ENCODE measurements around the gene TUBA3D.
"Not testable (repeated sequence)": the region's sequence is repeated elsewhere in the genome, so short reads cannot be mapped to it uniquely, and the experiment has no call there.

TUBA3D gene

DNA sequence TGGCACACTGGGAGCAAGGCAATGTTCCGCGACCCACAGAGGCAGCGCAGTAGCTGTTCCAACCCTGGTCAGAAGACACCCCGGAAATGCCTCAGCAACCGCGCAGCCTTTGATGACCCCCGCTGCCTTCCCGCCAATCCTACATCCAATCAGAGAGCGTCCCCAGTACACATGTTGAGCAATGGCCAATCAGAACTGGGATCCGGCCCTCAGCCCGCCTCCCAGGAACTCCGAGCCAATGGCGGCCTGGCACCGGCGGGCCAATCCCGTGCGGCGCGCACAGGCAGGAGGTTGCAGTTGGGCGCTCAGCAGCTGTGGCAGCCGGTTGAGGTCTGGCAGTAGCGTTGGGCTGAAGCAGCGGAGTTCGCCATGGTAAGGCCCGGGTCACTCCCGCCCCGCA is at the start of gene TUBA3D:
Gene TUBA3D (plus strand): TSS at position 289 of the 400 bp plus-strand sequence. CDS start 81 bp downstream, at position 370.
- no peak for DNase-seq

DNA sequence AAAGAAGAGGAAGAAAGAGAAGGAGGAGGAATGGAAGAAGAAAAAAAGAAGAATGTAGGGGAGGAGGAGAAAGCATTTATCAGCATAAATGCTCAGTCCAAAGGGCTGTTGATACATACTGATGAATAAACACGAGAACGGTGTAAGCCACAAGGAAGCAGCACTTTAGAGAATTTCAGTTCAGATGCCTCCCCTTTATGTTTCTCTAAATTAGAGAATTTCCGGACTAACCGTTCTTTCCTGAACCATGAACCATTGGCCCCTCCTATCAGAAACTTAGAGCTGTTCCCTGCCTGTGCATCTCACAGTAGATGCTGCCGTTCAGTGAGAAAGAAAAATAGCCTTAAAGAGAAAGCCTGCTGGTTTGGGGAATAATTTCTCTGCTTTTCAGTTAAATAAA is 49.2 kb upstream of the TUBA3D start:
- no peak for DNase-seq

DNA sequence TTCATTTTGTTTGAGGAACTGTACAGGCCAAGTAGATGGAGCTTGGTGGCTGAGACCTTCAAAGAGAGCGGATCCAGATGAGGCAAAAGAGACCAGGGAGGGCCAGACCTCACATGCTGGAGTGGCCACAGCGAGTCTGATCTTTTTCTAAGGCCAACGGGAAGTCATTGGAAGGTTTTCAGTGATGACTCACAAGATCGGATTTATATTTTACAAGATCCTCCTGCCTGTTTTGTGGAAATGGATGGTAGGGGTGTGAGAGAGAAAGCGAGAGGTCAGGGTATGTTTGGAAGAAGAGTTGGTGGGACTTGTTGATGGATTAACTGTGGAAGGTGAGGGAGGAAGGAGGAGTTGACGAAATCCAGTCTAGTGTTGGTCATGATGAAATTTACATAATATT is 44.6 kb upstream of the TUBA3D start:
- DNase-seq, result no peak

DNA sequence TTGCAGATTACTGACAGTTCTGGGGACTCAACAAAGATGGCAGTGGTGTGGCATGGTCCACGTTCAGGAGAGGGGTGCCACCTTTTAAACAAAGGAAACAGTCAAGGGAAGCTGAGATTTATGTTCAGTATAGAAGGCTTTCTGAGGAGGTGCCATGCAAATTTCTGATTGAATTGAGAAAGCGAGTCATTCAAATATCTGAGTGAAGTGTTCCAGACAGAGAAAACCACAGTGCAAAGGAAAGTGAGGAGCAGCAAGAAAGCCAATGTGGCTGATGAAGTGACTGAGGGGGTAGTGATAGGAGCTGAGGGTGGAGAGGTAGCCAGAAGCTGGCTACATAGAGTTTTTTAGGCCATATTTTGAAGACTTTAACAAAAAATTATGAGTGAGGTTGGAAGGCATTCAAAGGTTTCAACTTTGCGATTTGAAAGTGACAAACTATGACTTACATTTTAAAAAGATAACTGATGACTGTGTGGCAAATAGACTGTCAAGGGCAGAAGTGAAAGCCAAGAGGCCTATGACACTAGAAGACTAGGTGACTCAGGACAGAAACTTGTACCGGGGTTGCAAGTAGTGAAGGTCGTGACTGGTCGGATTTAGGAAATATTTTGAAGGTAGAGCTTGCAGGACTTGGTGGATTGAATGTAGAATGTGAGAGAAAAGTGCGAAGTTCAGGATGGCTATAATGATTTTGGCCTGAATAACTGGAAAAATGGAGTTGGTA is 35.0 kb upstream of the TUBA3D start:
- not testable (repeated sequence) for DNase-seq

- DNase-seq, result not testable (repeated sequence)
Measured at GRCh38 chr2:131444736-131445514, 31.0 kb upstream of the TUBA3D start.

DNA sequence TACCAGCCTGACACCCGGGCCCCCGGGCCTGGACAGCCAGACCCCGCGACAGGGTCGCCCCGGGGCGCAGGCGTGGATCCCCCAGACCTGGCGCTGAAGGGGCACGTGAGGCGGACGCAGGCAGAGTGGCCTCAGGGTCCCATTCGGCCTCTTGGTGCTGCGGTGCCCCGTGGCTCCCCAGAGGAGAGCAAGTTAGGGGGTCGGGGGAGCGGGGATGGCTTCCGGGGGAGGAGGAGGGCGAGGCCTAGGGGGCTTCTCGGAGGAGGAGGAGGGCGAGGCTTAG is 30.5 kb upstream of the TUBA3D start:
- not testable (repeated sequence) for DNase-seq

DNA sequence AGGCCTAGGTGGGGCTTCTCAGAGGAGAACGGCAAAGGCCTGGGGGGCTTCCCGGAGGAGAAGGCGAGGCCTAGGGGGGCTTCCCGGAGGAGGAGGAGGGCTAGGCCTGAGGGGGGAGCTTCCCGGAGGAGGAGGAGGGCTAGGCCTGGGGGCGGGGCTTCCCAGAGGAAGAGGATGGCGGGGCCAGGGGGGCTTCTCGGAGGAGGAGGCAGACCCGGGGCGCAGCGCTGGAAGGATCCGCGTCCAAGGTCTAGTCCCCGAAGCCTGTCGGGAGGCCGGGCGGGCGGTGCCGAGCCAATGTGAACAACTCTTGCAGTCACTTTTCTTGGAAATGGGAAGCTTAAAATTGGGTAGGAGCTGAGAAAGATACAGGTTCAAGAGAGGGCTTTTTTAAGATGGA is 30.0 kb upstream of the TUBA3D start:
- no peak for DNase-seq

- DNase-seq, result not testable (repeated sequence)
Measured at GRCh38 chr2:131447981-131448380, 27.9 kb upstream of the TUBA3D start.

DNA sequence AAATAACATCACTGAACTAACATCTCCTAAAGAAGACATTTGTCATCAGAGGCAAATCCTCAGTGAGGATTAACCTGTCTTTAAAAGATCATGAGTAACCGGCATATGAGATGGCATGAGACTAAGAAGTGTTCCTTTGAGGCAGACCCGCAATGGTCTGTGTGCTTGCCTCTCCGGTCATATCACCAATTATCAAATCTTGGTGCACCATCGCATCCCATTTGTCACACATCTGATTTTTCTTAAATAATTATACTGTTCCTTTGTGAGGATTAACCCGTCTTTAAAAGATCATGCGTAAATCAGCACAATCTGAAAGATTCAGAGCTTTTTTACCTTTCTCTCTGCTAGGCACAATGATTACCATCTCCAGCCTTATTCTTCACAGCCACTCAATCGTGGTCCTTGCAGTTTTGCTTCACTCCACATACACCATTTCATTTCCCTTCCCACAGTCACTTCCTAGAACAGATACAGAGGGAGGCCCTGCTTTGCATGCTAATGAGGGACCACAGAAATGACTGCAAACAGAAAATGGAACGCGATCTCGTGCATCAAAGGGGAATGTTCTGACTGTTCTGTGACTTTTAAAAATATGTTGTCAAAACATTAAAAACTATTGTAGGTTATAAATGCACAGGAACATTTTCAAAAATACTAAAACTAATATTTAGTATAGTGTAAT is 24.5 kb upstream of the TUBA3D start:
- not testable (repeated sequence) for DNase-seq

DNA sequence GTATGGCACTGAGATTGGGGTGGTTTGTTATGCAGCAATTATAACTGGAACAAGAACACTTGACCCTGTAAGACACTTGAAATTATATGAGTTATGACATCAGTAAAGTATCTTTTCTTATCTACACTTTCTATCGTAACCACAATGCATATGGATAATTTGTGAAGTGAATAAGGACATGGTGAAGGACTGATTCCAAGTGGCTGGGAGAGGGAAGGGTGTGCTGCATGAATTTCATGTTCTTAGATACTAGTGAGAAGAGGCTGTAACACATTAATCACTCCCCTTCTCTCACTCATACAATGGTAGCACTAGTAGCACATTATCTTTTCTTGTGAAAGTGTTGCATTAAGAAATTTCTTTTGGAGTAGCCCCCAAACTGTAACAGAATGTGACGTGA is 21.0 kb upstream of the TUBA3D start:
- not testable (repeated sequence) for DNase-seq

- DNase-seq, result not testable (repeated sequence)
Measured at GRCh38 chr2:131467722-131468121, 8.2 kb upstream of the TUBA3D start.

DNA sequence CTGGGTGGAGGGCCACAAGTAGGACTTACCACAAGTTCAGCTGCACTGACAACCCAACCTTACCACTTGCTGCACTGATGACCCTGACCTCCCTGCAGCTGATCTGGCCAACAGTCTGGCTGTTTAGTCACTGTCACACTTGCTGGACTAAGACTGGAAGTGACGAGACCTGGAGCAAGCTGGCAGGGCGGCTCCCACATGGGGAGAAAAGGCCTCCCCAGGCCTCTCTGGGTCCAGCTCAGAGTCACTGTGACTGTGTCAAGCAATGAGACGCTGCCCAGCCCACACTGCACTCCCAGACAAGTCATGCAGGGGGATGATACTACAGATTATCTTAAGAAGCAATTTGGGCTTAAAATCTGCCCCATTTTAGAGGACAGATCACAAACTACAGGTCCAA is 5.0 kb upstream of the TUBA3D start:
- not testable (repeated sequence) for DNase-seq

- DNase-seq, result not testable (repeated sequence)
Measured at GRCh38 chr2:131471624-131472023, 4.3 kb upstream of the TUBA3D start.

- DNase-seq, result not testable (repeated sequence)
Measured at GRCh38 chr2:131473266-131473665, 2.7 kb upstream of the TUBA3D start.

GRCh38 chr2:131476363-131476762 is 444 bp downstream of the TUBA3D start:
- DNase-seq, result not testable (repeated sequence)

GRCh38 chr2:131477227-131477626 is 1.3 kb downstream of the TUBA3D start:
- DNase-seq, result not testable (repeated sequence)

DNA sequence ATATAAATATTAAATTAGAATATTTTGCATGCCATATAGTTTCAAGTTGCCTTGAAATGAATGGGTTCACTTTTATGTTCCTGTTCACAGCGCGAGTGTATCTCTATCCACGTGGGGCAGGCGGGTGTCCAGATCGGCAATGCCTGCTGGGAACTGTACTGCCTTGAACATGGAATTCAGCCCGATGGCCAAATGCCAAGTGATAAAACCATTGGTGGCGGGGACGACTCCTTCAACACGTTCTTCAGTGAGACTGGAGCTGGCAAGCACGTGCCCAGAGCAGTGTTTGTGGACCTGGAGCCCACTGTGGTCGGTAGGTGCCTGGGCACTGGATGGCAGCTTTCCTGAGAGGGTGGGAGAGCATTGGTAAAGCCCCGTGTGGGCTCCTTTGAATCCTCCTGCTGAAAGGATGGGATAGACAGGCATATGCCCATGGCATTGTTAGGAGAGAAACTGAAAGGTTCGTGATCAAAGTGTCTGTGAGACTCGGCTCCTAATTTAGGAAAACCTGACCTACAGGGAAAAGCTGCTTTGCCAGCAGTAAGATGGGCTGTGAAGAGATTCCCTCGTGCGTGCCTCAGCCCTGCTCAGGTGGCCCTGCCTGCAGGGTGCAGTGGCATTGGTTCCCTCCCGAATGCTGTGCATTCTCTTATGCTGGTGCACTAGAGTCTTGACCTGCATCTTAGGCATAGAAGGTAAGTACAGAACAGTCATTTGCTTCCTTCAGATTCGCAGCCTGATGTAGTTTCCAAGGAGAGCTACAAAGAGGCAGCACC is 2.3 kb downstream of the TUBA3D start:
- not testable (repeated sequence) for DNase-seq

GRCh38 chr2:131478850-131479461 is 3.0 kb downstream of the TUBA3D start:
- DNase-seq, result not testable (repeated sequence)

DNA sequence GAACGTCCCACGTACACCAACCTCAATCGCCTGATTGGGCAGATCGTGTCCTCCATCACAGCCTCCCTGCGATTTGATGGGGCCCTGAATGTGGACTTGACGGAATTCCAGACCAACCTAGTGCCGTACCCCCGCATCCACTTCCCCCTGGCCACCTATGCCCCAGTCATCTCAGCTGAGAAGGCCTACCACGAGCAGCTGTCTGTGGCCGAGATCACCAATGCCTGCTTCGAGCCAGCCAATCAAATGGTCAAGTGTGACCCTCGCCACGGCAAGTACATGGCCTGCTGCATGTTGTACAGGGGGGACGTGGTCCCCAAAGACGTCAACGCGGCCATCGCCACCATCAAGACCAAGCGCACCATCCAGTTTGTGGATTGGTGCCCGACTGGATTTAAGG is 4.4 kb downstream of the TUBA3D start:
- DNase-seq, result not testable (repeated sequence)

GRCh38 chr2:131482506-131483155 is 6.7 kb downstream of the TUBA3D start:
- not testable (repeated sequence) for DNase-seq

GRCh38 chr2:131483981-131484820 is 8.3 kb downstream of the TUBA3D start:
- not testable (repeated sequence) for DNase-seq

All from NCI-H1417 treated with DMSO at 0.1 percent for 48 hours (cell line).